Measurements from ENCODE around the gene SPECC1. TPM values are rescaled to one million over a fixed set of nuclear protein-coding genes. Genes with fewer than 3 reads are reported as not detected.
A peak's percentile ranks its signal among the peaks of the same experiment; 100 is the strongest.

The SPECC1 gene
- total and polyA plus RNA-seq, 2 of the 13 experiments (the other 11 are each of a cell fraction or from before 2014, with no cell fraction given) = 2.3 to 6.9 TPM

- TF ChIP-seq HNF1B (CRISPR knock-in tag; IDR thresholded peaks at IDR 0.05) (peak; percentile 71; the same call in 1 of the 2 replicates), NCOA2 (CRISPR knock-in tag; IDR thresholded peaks at IDR 0.05) (no peak), ERF (CRISPR knock-in tag; IDR thresholded peaks at IDR 0.05) (0 out of 2 replicates have a peak, but pooled peaks have one; percentile 39), KMT2A (CRISPR knock-in tag; IDR thresholded peaks at IDR 0.05) (no peak), ZNF124 (CRISPR knock-in tag; IDR thresholded peaks at IDR 0.05) (no peak), UBTF (CRISPR knock-in tag; IDR thresholded peaks at IDR 0.05) (peak; percentile 28; the same call in 1 of the 2 replicates), ZNF609 (CRISPR knock-in tag; IDR thresholded peaks at IDR 0.05; ENCODE audit: borderline replicate concordance) (no peak), ZNF574 (CRISPR knock-in tag; IDR thresholded peaks at IDR 0.05) (no peak), ZFP91 (CRISPR knock-in tag; IDR thresholded peaks at IDR 0.05; ENCODE audit: borderline replicate concordance) (no peak), HIC2 (CRISPR knock-in tag; IDR thresholded peaks at IDR 0.05; ENCODE audit: low read depth) (peak; percentile 53; the same call in 1 of the 2 replicates), POLR2G (IDR thresholded peaks at IDR 0.05; ENCODE audit: low read depth, low read length) (no peak)
Measured at GRCh38 chr17:19992803-19993713, 16.1 kb upstream of the SPECC1 start (continued).
